H9 (cell line): ENCODE measurements around the gene CORIN. TPM values are rescaled to one million over a fixed set of nuclear protein-coding genes. Genes with fewer than 3 reads are reported as not detected.

ENCODE experiments used
- DNase-seq: peaks from one replicate; pipeline ENCODE4 v3.0.0-alpha.2; 2017
- H2AFZ ChIP-seq: one replicate; pipeline ENCODE4 v1.6.1; 2013; ENCODE audit warnings: mild to moderate bottlenecking, low read length, control low read depth, moderate library complexity
- H2AK5ac ChIP-seq: 2 replicates; pipeline ENCODE4 v1.6.1; 2013; ENCODE audit warnings: low read length, control low read depth, mixed read lengths; ENCODE audit not compliant: insufficient read length
- H2BK120ac ChIP-seq: one replicate; pipeline ENCODE4 v1.6.1; 2013; ENCODE audit warnings: low read depth, mild to moderate bottlenecking, low read length, control low read depth, inconsistent platforms; ENCODE audit not compliant: poor library complexity, severe bottlenecking
- H2BK12ac ChIP-seq: 2 replicates; pipeline ENCODE4 v1.6.1; 2013; ENCODE audit warnings: low read length, control low read depth, mixed read lengths, low read depth; ENCODE audit not compliant: insufficient read length
- H2BK15ac ChIP-seq: 2 replicates; pipeline ENCODE4 v1.6.1; 2013; ENCODE audit warnings: low read depth, low read length, control low read depth
- H2BK20ac ChIP-seq: one replicate; pipeline ENCODE4 v1.6.1; 2013; ENCODE audit warnings: low read depth, mild to moderate bottlenecking, low read length, control low read depth, inconsistent platforms; ENCODE audit not compliant: poor library complexity, severe bottlenecking
- H2BK5ac ChIP-seq: 2 replicates; pipeline ENCODE4 v1.6.1; 2013; ENCODE audit warnings: low read length, control low read depth, mixed read lengths; ENCODE audit not compliant: insufficient read length
- H3K14ac ChIP-seq: 2 replicates; pipeline ENCODE4 v1.6.1; 2013; ENCODE audit warnings: low read length, control low read depth; ENCODE audit not compliant: insufficient read depth
- H3K18ac ChIP-seq: 2 replicates; pipeline ENCODE4 v1.6.1; 2013; ENCODE audit warnings: low read depth, mild to moderate bottlenecking, mixed read lengths, low read length, control low read depth; ENCODE audit not compliant: insufficient read length
- H3K23ac ChIP-seq: 2 replicates; pipeline ENCODE4 v1.6.1; 2013; ENCODE audit warnings: low read length, control low read depth, mixed read lengths, low read depth; ENCODE audit not compliant: insufficient read length
- H3K23me2 ChIP-seq: 2 replicates; pipeline ENCODE4 v1.6.1; 2013; ENCODE audit warnings: low read depth, mild to moderate bottlenecking, mixed read lengths, low read length, control low read depth; ENCODE audit not compliant: insufficient read length, poor library complexity, severe bottlenecking
- H3K27ac ChIP-seq: 2 replicates; pipeline ENCODE4 v1.5.1; 2013; ENCODE audit warnings: low read length, control low read depth, mixed read lengths, low read depth; ENCODE audit not compliant: insufficient read length
- H3K27me3 ChIP-seq: 2 replicates; pipeline ENCODE4 v1.6.1; 2013; ENCODE audit warnings: low read length, control low read depth, inconsistent platforms; ENCODE audit not compliant: insufficient read depth
- H3K4ac ChIP-seq: 2 replicates; pipeline ENCODE4 v1.6.1; 2013; ENCODE audit warnings: low read depth, mild to moderate bottlenecking, control low read depth, inconsistent platforms, low read length, moderate library complexity
- H3K4me1 ChIP-seq: 2 replicates; pipeline ENCODE4 v1.6.1; 2013; ENCODE audit warnings: low read length, control low read depth, inconsistent platforms; ENCODE audit not compliant: insufficient read depth
- H3K4me2 ChIP-seq: 2 replicates; pipeline ENCODE4 v1.6.1; 2013; ENCODE audit warnings: low read length, control low read depth, mixed read lengths; ENCODE audit not compliant: insufficient read length, insufficient read depth
- H3K56ac ChIP-seq: 2 replicates; pipeline ENCODE4 v1.6.1; 2013; ENCODE audit warnings: low read depth, mild to moderate bottlenecking, mixed read lengths, low read length, control low read depth; ENCODE audit not compliant: insufficient read length
- H3K79me1 ChIP-seq: 2 replicates; pipeline ENCODE4 v1.6.1; 2013; ENCODE audit warnings: low read depth, mild to moderate bottlenecking, moderate library complexity, low read length, control low read depth, inconsistent platforms; ENCODE audit not compliant: insufficient read depth, poor library complexity, severe bottlenecking
- H3K79me2 ChIP-seq: 2 replicates; pipeline ENCODE4 v1.6.1; 2013; ENCODE audit warnings: low read length, control low read depth, inconsistent platforms; ENCODE audit not compliant: insufficient read depth
- H3K9ac ChIP-seq: 2 replicates; pipeline ENCODE4 v1.6.1; 2013; ENCODE audit warnings: low read length, control low read depth, mixed read lengths; ENCODE audit not compliant: insufficient read length; ENCODE audit errors: extremely low read depth
- H3K9me3 ChIP-seq: one replicate; pipeline ENCODE4 v1.6.1; 2013; ENCODE audit warnings: low read depth, low read length, inconsistent platforms; ENCODE audit not compliant: control insufficient read depth
- H3T11ph ChIP-seq: one replicate; pipeline ENCODE4 v1.6.1; 2013; ENCODE audit warnings: mild to moderate bottlenecking, low read length, control low read depth, inconsistent platforms
- H4K20me1 ChIP-seq: one replicate; pipeline ENCODE4 v1.6.1; 2013; ENCODE audit not compliant: control insufficient read depth, insufficient read length, insufficient read depth
- H4K5ac ChIP-seq: 2 replicates; pipeline ENCODE4 v1.6.1; 2013; ENCODE audit warnings: low read depth, mild to moderate bottlenecking, mixed read lengths, low read length, control low read depth; ENCODE audit not compliant: insufficient read length
- H4K8ac ChIP-seq: replicated peaks from 2 replicates; pipeline ENCODE4 v1.6.1; 2013; ENCODE audit warnings: low read length, control low read depth, mixed read lengths, low read depth; ENCODE audit not compliant: insufficient read length
- H4K91ac ChIP-seq: 2 replicates; pipeline ENCODE4 v1.6.1; 2013; ENCODE audit warnings: low read depth, mild to moderate bottlenecking, moderate library complexity, mixed read lengths, low read length, control low read depth; ENCODE audit not compliant: insufficient read length
- H3K27ac Mint-ChIP-seq, 3 experiments: 2 replicates in 2 of 3; 3 replicates in 1 of 3; pipeline ENCODE4 v1.8.0; 2020 to 2021; ENCODE audit warnings: mixed read lengths in 3 of 3, mild to moderate bottlenecking in 1 of 3, moderate library complexity in 1 of 3
- H3K27me3 Mint-ChIP-seq: 2 replicates; pipeline ENCODE4 v1.8.0; 2021; ENCODE audit warnings: low read depth, mild to moderate bottlenecking, moderate library complexity, mixed read lengths
- H3K36me3 Mint-ChIP-seq, 3 experiments: 2 replicates in 2 of 3; 3 replicates in 1 of 3; pipeline ENCODE4 v1.8.0; 2020 to 2021; ENCODE audit warnings: low read depth in 3 of 3, mixed read lengths in 3 of 3; ENCODE audit not compliant: insufficient read depth in 1 of 3
- H3K4me1 Mint-ChIP-seq, 2 experiments: 2 replicates each; pipeline ENCODE4 v1.8.0; 2020; ENCODE audit warnings: mixed read lengths in 2 of 2
- H3K4me3 Mint-ChIP-seq, 2 experiments: 2 replicates in 1 of 2; 3 replicates in 1 of 2; pipeline ENCODE4 v1.8.0; 2020 to 2021; ENCODE audit warnings: mild to moderate bottlenecking in 2 of 2, mixed read lengths in 2 of 2, moderate library complexity in 1 of 2
- H3K9me3 Mint-ChIP-seq, 2 experiments: 2 replicates in 1 of 2; 3 replicates in 1 of 2; pipeline ENCODE4 v1.8.0; 2020; ENCODE audit warnings: mild to moderate bottlenecking in 2 of 2, mixed read lengths in 2 of 2, moderate library complexity in 1 of 2
- WGBS: extraction: QIAGEN DNeasy Blood & Tissue Kit; methylation state at CpG from one replicate; pipeline ENCODE4 v1.1.7; 2013; ENCODE audit warnings: missing lambda C conversion rate, low lambda C conversion rate, mixed read lengths; ENCODE audit not compliant: insufficient read length; ENCODE audit errors: extremely low coverage; 5-methylcytosine and 5-hydroxymethylcytosine counted together
- total RNA-seq: library from RNA; stranded (reverse); gene quantifications from 2 replicates; pipeline ENCODE4 v1.2.1, GENCODE V29; 2021
- TF ChIP-seq, protein P1 (sequence below): fragments of 200-600 bp; sonication (generic); conservative IDR thresholded peaks from 3 replicates; pipeline ENCODE4 v1.8.0; 2021; ENCODE audit warnings: antibody characterized with exemption, mild to moderate bottlenecking

The CORIN gene
- total RNA-seq, 1 experiment from 2014 or later, result 0.39 TPM

DNA sequence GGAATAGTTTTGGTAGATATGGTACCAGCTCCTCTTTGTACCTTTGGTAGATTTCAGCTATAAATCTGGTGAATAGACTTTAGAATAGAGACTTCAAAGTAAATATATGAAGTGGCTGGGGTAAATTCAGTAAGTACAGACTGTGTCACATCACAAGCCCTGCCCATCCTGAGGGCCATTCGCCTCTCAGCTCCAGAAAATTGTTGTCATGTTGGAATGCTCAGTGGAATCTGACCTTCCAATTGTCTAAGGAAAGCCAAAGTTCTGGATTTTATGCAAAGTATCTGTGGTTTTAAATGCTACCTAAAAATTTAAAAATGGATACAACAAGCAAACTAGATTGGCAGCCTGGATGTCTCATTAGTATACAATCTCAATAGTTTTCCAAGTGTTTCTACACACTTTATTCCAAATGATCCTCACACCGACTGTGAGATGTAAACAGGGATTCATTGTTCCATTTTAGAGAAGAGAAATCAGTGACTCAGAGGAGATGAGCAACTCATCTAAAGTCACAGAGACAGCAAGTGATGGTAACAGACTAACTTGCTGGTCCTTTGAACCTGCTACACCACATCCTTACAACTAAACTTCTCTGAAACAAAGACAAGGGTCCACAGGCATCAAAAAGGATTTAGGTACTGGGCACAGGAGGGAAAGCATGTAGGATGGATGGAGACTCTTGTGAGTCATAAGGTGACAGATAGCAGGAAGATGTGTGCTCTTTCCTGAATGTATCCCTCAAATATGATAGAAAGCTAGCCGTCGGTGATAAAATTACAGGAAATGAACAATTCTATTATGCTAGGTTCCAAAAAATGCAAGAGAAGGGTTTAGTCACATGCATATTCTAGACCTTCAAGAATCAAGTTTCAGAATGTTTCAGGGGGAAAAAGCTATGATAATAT lies 225.5 kb downstream of the CORIN start:
- H3K9ac ChIP-seq, result no peak overlapping the region
- TF ChIP-seq, protein P1, sequence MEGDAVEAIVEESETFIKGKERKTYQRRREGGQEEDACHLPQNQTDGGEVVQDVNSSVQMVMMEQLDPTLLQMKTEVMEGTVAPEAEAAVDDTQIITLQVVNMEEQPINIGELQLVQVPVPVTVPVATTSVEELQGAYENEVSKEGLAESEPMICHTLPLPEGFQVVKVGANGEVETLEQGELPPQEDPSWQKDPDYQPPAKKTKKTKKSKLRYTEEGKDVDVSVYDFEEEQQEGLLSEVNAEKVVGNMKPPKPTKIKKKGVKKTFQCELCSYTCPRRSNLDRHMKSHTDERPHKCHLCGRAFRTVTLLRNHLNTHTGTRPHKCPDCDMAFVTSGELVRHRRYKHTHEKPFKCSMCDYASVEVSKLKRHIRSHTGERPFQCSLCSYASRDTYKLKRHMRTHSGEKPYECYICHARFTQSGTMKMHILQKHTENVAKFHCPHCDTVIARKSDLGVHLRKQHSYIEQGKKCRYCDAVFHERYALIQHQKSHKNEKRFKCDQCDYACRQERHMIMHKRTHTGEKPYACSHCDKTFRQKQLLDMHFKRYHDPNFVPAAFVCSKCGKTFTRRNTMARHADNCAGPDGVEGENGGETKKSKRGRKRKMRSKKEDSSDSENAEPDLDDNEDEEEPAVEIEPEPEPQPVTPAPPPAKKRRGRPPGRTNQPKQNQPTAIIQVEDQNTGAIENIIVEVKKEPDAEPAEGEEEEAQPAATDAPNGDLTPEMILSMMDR, result no peak
- H3K27ac ChIP-seq, result no peak overlapping the region
- no peak overlapping the region for H3K56ac ChIP-seq
- Mint-ChIP-seq H3K4me3 (no peak overlapping the region), H3K27me3 (no peaks in the 10 kb centered on the region; the same call in 1 of the 2 replicates), H3K27ac (no peak overlapping the region), H3K4me1 (no peaks in the 10 kb centered on the region), H3K9me3 (no peaks in the 10 kb centered on the region; a peak in 1 of 5 replicates), H3K36me3 (no peaks in the 10 kb centered on the region)
- no peak overlapping the region for H2BK12ac ChIP-seq
- H2BK5ac ChIP-seq, result no peak overlapping the region
- no CpG with 5 or more reads among the region's 4 CpGs for WGBS
- H4K20me1 ChIP-seq, result no peaks in the 10 kb centered on the region
- no peak overlapping the region for H4K5ac ChIP-seq
- no peak overlapping the region for H3K23ac ChIP-seq
- H3K79me2 ChIP-seq, result no peaks in the 10 kb centered on the region
- no peak overlapping the region for H2BK120ac ChIP-seq
- no peaks in the 10 kb centered on the region for H3K23me2 ChIP-seq
- no peak overlapping the region for H4K91ac ChIP-seq
- no peak overlapping the region for H3K4ac ChIP-seq
- no peaks in the 10 kb centered on the region for H3K79me1 ChIP-seq
- no peaks in the 10 kb centered on the region for H3K27me3 ChIP-seq
- no peak overlapping the region for H3K14ac ChIP-seq
- H3K9me3 ChIP-seq, result no peaks in the 10 kb centered on the region
- no peak overlapping the region for H2BK15ac ChIP-seq
- no peak overlapping the region for H3K4me2 ChIP-seq
- H2AK5ac ChIP-seq, result no peak overlapping the region
- no peak overlapping the region for H3T11ph ChIP-seq
- no peak overlapping the region for H2BK20ac ChIP-seq
- H3K18ac ChIP-seq, result no peak overlapping the region
- no peaks in the 10 kb centered on the region for H3K4me1 ChIP-seq
- no peak overlapping the region for H2AFZ ChIP-seq
- no peak overlapping the region for H4K8ac ChIP-seq
- no peak for DNase-seq
